Pancreas (tissue), 10 donors: Measurements from ENCODE around the gene HINT2. TPM values are rescaled to one million over a fixed set of nuclear protein-coding genes. Genes with fewer than 3 reads are reported as not detected.

ENCODE experiments used
- ATAC-seq, 4 donors: fragments of 200-7000 bp; cut with Tn5 transposase; one replicate each; pipeline versions ENCODE4 v1.8.0 to v1.9.1; 2020; ENCODE audit warnings: mild to moderate bottlenecking in 4 of 4, moderate library complexity in 4 of 4
- DNase-seq, 6 donors: peaks; one replicate each; pipeline ENCODE4 v3.0.0-alpha.2; 2020
- FAIRE-seq: peaks from 2 replicates; lab custom pipeline; 2012; peaks lifted over from hg19 to GRCh38; lab: Jason Lieb, UNC
- H3K27ac ChIP-seq, 4 donors: fragments of 200-600 bp; sonication (generic); 1 replicate in 3 of 4; 2 replicates in 1 of 4; pipeline versions ENCODE4 v1.5.0 to v1.8.0; 2020
- H3K27me3 ChIP-seq, 4 donors: fragments of 200-600 bp; one replicate each; pipeline ENCODE4 v1.8.0; 2021
- H3K36me3 ChIP-seq, 3 donors: fragments of 200-600 bp; sonication (generic) in 1 of 3; one replicate each; pipeline versions ENCODE4 v1.5.0 to v1.8.0; 2020 to 2021
- H3K4me1 ChIP-seq, 3 donors: fragments of 200-600 bp; one replicate each; pipeline ENCODE4 v1.8.0; 2021
- H3K4me3 ChIP-seq, 4 donors: fragments of 200-600 bp; sonication (generic) in 2 of 4; one replicate each; pipeline versions ENCODE4 v1.5.0 to v1.8.0; 2020 to 2021
- H3K9me3 ChIP-seq, 4 donors: fragments of 200-600 bp; one replicate each; pipeline ENCODE4 v1.8.0; 2021
- CTCF ChIP-seq, 4 donors: fragments of 200-600 bp; sonication (generic) in 3 of 4; IDR thresholded peaks; one replicate each; pipeline versions ENCODE4 v1.5.0 to v1.8.0; 2021; ENCODE audit warnings: antibody characterized with exemption in 4 of 4
- WGBS, 2 donors: extraction: QIAGEN DNeasy Blood & Tissue Kit; methylation state at CpG; one replicate each; pipeline ENCODE4 v1.1.7; 2013; 5-methylcytosine and 5-hydroxymethylcytosine counted together
- intact Hi-C, 3 donors: fragments of 100-400 bp; cut with DNase I; formaldehyde crosslinking; loops; one replicate each; pipeline versions ENCODE4 v1.11.1 to v1.14.2; 2022
- polyA plus RNA-seq, 2 donors: library from polyadenylated mRNA; stranded (reverse); fragments of 200-250 nt; gene quantifications; one replicate each; pipeline ENCODE4 v1.2.3, GENCODE V29; 2013
- total RNA-seq, 6 donors: library from RNA; stranded (reverse); fragmentation: NEBNext Ultra II Directional in 4 of 6; extraction: Animal tissue kit (Norgen Biotek cat#: 25700) in 4 of 6; gene quantifications; one replicate each; pipeline versions ENCODE4 v1.2.1 to v1.2.4, GENCODE V29; 2021 to 2023
- donor health status: healthy with polysubstance abuse.
- donor health status: DM: no; HTN: no; CAD: no; lungs with moderate emphysema.
- donor health status: DM: no; HTN: no; CAD: no.
- donor health status: control.
- donor health status: control.
- donor health status: Bipolar disorder and iron deficiency.
- donor health status: DM: yes; HTN: yes; CAD: no.
- donor health status: DM: no; HTN: no; CAD: no.
- donor health status: DM: no; HTN: no; CAD: no.
- donor health status: DM: yes; HTN: yes; CAD: no.

The HINT2 gene
- total and polyA plus RNA-seq, 8 donors, result 20.6 to 64.2 (median 34.0) TPM

- ATAC-seq (peak in 1 of 4 donors; percentile 10), FAIRE-seq (no peak), DNase-seq (no peak)
- Histone ChIP-seq H3K4me3 (no peak overlapping the region), H3K27ac (no peak overlapping the region), H3K36me3 (no peaks in the 10 kb centered on the region), H3K27me3 (no peaks in the 10 kb centered on the region), H3K9me3 (no peaks in the 10 kb centered on the region), H3K4me1 (no peaks in the 10 kb centered on the region)
- TF ChIP-seq CTCF (IDR thresholded peaks at IDR 0.05), result no peak
- 27 to 32% methylated on average over 4 of the region's 4 CpGs for WGBS, 2 donors
- intact Hi-C loops, result loop anchor here (5.0 to 10.0 kb wide), 3 partner anchors 85 to 102 kb away; partner anchors contain the start of gene OR13J1 (in 1 of the 3)
These were observed 24.8 kb downstream of the HINT2 start for GRCh38 chr9:35790025-35790384.

- no peak overlapping the region for H3K4me3 ChIP-seq
- FAIRE-seq (no peak), ATAC-seq (no peak), DNase-seq (no peak)
- H3K4me1 ChIP-seq, result no peaks in the 10 kb centered on the region
- H3K9me3 ChIP-seq, result no peaks in the 10 kb centered on the region
- intact Hi-C loops, result loop anchor here in 1 of 3 donors (5.0 kb wide), 1 partner anchor 83 kb away; the partner anchor contains the start of gene OR13J1
- no peak for TF ChIP-seq CTCF (IDR thresholded peaks at IDR 0.05)
- H3K36me3 ChIP-seq, result no peaks in the 10 kb centered on the region
- WGBS, 2 donors, result 90 to 91% methylated on average over 2 of the region's 2 CpGs
- H3K27me3 ChIP-seq, result no peaks in the 10 kb centered on the region
- no peak overlapping the region for H3K27ac ChIP-seq
These were observed 25.3 kb downstream of the HINT2 start for GRCh38 chr9:35789541-35789940.

GRCh38 chr9:35783418-35783817 lies 31.4 kb downstream of the HINT2 start:
- Histone ChIP-seq H3K9me3 (no peaks in the 10 kb centered on the region), H3K27me3 (no peaks in the 10 kb centered on the region)

GRCh38 chr9:35781066-35781465 lies 33.8 kb downstream of the HINT2 start:
- intact Hi-C loops, result no loop called here
- 66 to 75% methylated on average over 2 of the region's 2 CpGs for WGBS, 2 donors
- DNase-seq, result no peak

More at GRCh38 chr9:35783418-35783817, 31.4 kb downstream of the HINT2 start:
- FAIRE-seq, result no peak
- H3K4me3 ChIP-seq, result no peak overlapping the region
- TF ChIP-seq CTCF (IDR thresholded peaks at IDR 0.05), result no peak
- no peak overlapping the region for H3K27ac ChIP-seq
- ATAC-seq, result no peak
- no peak for DNase-seq
- no peaks in the 10 kb centered on the region for H3K36me3 ChIP-seq
- H3K4me1 ChIP-seq, result no peaks in the 10 kb centered on the region
- intact Hi-C loops, result no loop called here

More at GRCh38 chr9:35781066-35781465, 33.8 kb downstream of the HINT2 start:
- no peak for ATAC-seq
- Histone ChIP-seq H3K4me1 (no peaks in the 10 kb centered on the region), H3K9me3 (no peaks in the 10 kb centered on the region), H3K27ac (no peak overlapping the region), H3K4me3 (no peak overlapping the region), H3K27me3 (no peaks in the 10 kb centered on the region), H3K36me3 (no peaks in the 10 kb centered on the region)
- FAIRE-seq, result no peak
- no peak for TF ChIP-seq CTCF (IDR thresholded peaks at IDR 0.05)
